Activated naive CD8-positive, alpha-beta T cell treated with anti-CD3 and anti-CD28 coated beads for 36 hours (primary cell): ENCODE data around the gene HHATL. TPM values are rescaled to one million over a fixed set of nuclear protein-coding genes. Genes with fewer than 3 reads are reported as not detected.

Source experiments
- DNase-seq: peaks from one replicate; pipeline ENCODE4 v3.0.0; 2021
- H3K27ac Mint-ChIP-seq: one replicate; pipeline ENCODE4 v1.8.0; 2022; ENCODE audit warnings: mild to moderate bottlenecking, moderate library complexity, mixed read lengths
- H3K27me3 Mint-ChIP-seq: one replicate; pipeline ENCODE4 v1.8.0; 2022; ENCODE audit warnings: mild to moderate bottlenecking, mixed read lengths
- H3K36me3 Mint-ChIP-seq: one replicate; pipeline ENCODE4 v1.8.0; 2021; ENCODE audit warnings: mild to moderate bottlenecking, mixed read lengths
- H3K4me1 Mint-ChIP-seq: one replicate; pipeline ENCODE4 v1.8.0; 2021; ENCODE audit warnings: mixed read lengths
- H3K4me3 Mint-ChIP-seq: one replicate; pipeline ENCODE4 v1.8.0; 2022; ENCODE audit warnings: mild to moderate bottlenecking, moderate library complexity, mixed read lengths
- H3K9me3 Mint-ChIP-seq: one replicate; pipeline ENCODE4 v1.8.0; 2022; ENCODE audit warnings: mixed read lengths
- total RNA-seq, 2 experiments: library from RNA; stranded (reverse); gene quantifications; one replicate each; pipeline ENCODE4 v1.2.3, GENCODE V29; 2021

HHATL gene, protein sequence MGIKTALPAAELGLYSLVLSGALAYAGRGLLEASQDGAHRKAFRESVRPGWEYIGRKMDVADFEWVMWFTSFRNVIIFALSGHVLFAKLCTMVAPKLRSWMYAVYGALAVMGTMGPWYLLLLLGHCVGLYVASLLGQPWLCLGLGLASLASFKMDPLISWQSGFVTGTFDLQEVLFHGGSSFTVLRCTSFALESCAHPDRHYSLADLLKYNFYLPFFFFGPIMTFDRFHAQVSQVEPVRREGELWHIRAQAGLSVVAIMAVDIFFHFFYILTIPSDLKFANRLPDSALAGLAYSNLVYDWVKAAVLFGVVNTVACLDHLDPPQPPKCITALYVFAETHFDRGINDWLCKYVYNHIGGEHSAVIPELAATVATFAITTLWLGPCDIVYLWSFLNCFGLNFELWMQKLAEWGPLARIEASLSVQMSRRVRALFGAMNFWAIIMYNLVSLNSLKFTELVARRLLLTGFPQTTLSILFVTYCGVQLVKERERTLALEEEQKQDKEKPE
- total RNA-seq = not detected

DNA sequence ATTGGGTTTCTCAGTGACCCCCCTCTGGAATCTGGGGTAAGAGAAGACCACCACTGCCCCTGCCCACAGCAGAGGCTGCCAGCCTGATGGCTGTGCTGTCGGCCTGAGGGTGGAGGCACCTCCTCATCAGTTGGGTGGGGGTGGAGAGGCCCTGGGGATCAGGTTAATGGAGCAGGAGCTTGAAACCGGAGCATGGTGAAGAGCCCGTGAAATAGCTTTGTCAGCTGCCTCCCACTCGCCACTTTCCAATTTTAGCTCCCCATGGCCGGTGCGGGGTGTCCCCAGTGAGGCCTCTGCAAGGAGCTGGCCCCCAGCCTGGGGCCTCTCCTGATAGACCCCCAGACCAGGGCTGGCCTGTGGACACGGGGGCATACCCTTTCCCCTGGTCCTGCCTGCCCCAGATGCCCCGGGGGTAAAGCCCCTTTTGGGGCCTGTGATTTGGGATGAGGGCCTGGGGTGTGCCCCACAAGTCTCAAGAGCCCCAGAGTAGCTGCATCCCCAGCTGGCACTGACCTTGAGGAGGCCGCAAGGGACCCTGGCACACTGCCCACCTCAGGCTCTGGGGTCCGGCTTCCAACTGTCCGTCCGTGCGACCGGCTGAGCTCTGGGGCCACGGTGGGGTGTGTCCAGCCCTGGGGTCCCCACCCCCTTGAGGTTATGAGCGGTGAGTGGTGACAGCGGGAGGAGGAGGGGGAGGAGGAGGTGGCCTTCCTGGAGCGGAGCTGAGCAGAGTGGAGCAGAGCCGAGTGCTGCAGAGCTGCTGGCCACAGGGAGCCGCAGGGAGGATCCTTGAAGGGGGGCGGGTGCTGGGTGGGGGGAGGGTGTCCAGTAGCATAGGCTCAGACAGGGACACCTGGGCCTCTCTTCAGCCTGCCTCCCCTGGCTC, at the start of gene HHATL:
Gene HHATL, minus strand, starts transcription at position 733 of the 886 bp plus-strand sequence. CDS start 1,972 bp downstream, outside the sequence.
- H3K27me3 Mint-ChIP-seq = peaks cover 4% of the 10 kb centered on the region
- no peaks in the 10 kb centered on the region for H3K36me3 Mint-ChIP-seq
- no peaks in the 10 kb centered on the region for H3K9me3 Mint-ChIP-seq
- no peak within 1 kb of the TSS for H3K4me3 Mint-ChIP-seq
- DNase-seq = no peak
- peaks cover 2% of the 10 kb centered on the region for H3K4me1 Mint-ChIP-seq
- no peak within 1 kb of the TSS for H3K27ac Mint-ChIP-seq

DNA sequence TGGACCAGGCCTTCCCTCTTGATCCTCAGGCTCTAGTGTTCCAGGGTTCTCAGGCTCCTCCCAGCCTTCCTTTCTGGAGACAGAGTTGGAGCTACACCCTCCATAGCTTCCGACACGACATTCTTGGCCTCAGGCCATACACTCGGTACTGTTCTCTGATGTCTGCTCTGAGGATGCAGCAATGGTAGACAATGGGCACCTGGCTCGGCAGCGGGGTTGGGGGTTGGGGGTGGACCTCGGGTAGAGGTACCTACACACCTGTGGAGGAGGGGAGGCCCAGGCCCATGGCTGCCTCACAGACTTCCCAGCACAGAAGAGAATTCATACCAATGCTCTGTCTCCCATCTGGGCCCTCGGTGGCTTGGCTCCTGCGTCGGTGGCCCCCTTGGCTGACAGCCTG, 49.0 kb upstream of the HHATL start:
- no peak overlapping the region for H3K4me3 Mint-ChIP-seq
- no peaks in the 10 kb centered on the region for H3K36me3 Mint-ChIP-seq
- H3K4me1 Mint-ChIP-seq = peaks cover 13% of the 10 kb centered on the region
- no peaks in the 10 kb centered on the region for H3K27me3 Mint-ChIP-seq
- no peak for DNase-seq
- no peaks in the 10 kb centered on the region for H3K9me3 Mint-ChIP-seq
- no peak overlapping the region for H3K27ac Mint-ChIP-seq

DNA sequence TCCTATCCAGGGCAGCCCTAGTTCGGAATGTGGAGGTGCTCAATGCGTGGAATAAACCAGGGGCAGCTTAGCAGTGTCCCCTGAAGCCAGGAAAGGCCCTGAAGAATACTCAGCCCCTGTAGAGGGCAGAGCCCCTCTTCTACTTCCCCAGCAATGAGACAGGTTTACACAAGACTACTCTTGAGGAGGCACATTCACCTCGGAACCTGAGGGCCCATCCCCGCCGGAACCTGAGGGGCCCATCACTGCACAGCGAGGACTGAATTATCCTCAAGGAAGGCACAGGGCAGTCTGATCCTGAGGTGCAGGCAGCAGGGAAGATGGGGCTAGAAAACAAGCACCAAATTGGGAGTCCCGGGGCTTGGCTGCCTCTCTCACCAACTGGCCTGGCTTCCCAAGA, 48.2 kb upstream of the HHATL start:
- no peak overlapping the region for H3K27ac Mint-ChIP-seq
- H3K36me3 Mint-ChIP-seq = no peaks in the 10 kb centered on the region
- peaks cover 13% of the 10 kb centered on the region for H3K4me1 Mint-ChIP-seq
- no peaks in the 10 kb centered on the region for H3K9me3 Mint-ChIP-seq
- no peak overlapping the region for H3K4me3 Mint-ChIP-seq
- H3K27me3 Mint-ChIP-seq = no peaks in the 10 kb centered on the region
- no peak for DNase-seq

DNA sequence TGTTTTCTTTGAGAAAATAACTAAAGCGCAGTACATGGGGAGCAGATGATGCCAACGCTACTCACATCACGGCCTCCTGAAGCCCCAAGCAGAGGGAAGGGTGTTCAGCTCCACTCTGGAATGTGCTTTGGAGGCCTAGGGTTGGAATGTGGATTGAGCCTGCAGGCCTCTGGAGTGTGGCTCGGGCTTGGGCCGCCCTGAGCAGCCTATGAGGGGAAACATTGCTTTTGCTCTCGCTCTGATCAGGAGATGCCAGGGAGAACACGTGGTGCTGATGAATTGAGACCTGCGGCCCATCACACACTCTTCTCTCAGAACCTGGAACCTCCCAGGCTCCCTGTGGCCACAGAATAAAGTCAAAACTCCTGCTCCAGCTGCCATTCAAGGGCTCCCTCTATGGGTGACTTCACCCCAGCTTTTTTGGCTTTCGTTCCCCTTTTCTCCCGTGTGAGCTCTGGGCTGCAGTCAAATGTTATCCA, 47.2 kb upstream of the HHATL start:
- DNase-seq = no peak
- Mint-ChIP-seq H3K9me3 (no peaks in the 10 kb centered on the region), H3K36me3 (no peaks in the 10 kb centered on the region), H3K27me3 (no peaks in the 10 kb centered on the region), H3K4me1 (peaks cover 13% of the 10 kb centered on the region), H3K4me3 (no peak overlapping the region), H3K27ac (no peak overlapping the region)

DNA sequence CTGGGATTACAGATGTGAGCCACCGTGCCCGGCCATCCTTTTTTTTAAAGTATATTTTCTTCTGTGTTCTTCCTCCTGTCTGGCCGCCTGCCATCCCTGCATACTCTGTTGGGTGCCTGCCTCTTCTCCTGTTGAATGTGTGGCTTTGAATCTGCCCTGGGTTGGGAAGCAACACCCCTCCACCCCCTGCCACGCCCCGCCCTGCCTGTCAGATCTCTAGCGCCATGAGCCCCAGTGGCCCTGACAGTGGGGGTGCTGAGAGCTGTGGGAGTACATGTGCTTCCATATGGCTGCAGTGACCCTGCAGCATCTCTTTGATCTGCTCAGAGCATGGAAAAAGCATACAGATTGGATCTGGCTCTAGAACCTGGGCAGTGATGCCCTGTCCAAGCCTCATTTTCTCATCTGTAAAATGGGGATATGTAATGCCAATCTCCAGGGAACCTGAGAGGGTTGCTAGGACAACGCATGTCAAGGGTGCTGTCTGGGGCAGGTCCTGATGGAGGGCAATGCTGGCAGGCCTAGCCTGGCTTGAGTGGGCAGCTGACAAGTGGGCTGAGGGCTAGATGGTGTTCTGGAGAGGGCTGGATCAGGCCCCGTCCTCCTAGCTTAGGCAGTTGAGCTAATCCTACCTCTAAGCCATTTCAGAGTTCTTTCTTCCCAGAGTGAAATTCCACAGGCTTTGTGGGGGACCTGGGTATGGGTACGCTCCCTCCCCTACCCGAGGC, 46.6 kb upstream of the HHATL start:
- Mint-ChIP-seq H3K4me1 (peaks cover 14% of the 10 kb centered on the region), H3K27ac (no peak overlapping the region), H3K36me3 (no peaks in the 10 kb centered on the region), H3K9me3 (no peaks in the 10 kb centered on the region), H3K27me3 (no peaks in the 10 kb centered on the region), H3K4me3 (no peak overlapping the region)
- DNase-seq = no peak

DNA sequence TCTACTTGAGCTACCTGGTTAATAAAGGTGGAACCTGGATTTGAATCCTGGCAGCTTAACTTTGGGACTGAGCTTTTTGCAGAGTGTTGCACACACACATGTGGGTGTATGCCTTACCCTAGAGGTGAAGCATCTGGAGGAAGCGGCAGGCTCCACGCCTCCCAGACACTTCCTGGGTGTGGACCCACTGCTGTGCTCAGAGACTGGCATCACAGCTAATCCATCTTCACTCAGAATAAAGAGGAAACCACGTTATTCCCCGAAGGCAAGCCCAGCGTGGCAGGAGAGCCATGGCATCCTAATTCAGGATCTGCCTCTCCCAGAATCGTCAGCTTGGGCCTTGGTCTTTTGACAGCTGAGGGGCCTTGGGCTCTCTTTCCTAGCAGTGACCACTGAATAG, 45.0 kb upstream of the HHATL start:
- H3K36me3 Mint-ChIP-seq = no peaks in the 10 kb centered on the region
- peaks cover 14% of the 10 kb centered on the region for H3K4me1 Mint-ChIP-seq
- DNase-seq = no peak
- H3K9me3 Mint-ChIP-seq = no peaks in the 10 kb centered on the region
- no peak overlapping the region for H3K27ac Mint-ChIP-seq
- H3K27me3 Mint-ChIP-seq = no peaks in the 10 kb centered on the region
- no peak overlapping the region for H3K4me3 Mint-ChIP-seq

DNA sequence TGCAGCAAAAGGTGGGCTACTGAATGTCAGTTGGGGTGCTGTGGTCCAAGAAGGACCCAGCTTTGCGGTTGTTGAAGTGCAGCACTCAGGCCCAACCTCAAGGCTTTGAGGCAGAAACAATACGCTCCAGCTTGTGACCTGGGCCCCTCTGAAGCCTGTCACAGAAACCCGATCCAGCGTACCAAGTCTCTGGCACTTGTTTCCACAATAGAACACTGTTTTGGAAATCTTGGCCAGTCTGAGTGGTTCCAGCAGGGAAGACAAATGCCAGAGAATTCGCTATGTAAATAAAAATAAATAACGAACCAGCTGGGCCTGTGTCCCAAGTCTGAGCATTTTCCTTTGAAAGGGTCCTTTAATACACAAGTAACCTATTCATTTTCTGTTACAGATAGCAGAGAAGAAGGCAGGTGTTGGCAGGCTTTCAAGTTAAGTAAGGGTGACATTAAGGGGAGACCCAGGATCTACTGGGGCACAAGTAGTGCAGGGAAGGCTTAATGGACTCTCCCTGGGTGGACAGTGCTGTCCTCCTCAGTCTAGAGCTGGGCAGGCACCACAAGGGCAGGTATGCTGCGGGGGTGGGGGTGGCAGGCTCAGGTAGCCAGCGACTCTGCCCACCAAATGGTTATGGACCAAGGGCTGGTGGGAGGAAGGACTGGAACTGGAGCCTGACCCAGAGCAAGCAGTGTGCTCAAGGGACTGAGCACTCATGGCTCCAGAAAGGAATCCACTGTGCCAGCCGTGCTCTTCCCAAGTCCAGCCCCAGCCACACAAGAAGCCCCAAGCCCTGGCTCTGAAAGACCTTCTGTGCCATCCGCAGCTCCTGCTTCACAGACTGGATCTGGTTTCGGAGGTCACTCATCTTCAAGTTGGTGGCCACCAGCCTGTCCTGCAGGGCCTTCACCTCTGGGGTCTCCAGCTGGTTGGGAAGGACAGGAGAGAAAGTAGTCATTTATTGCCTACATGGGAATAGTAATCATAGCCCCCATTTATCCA, 44.2 kb upstream of the HHATL start:
- H3K4me1 Mint-ChIP-seq = peaks cover 14% of the 10 kb centered on the region
- H3K9me3 Mint-ChIP-seq = no peaks in the 10 kb centered on the region
- DNase-seq = no peak
- no peaks in the 10 kb centered on the region for H3K27me3 Mint-ChIP-seq
- H3K36me3 Mint-ChIP-seq = no peaks in the 10 kb centered on the region
- no peak overlapping the region for H3K4me3 Mint-ChIP-seq
- H3K27ac Mint-ChIP-seq = no peak overlapping the region

DNA sequence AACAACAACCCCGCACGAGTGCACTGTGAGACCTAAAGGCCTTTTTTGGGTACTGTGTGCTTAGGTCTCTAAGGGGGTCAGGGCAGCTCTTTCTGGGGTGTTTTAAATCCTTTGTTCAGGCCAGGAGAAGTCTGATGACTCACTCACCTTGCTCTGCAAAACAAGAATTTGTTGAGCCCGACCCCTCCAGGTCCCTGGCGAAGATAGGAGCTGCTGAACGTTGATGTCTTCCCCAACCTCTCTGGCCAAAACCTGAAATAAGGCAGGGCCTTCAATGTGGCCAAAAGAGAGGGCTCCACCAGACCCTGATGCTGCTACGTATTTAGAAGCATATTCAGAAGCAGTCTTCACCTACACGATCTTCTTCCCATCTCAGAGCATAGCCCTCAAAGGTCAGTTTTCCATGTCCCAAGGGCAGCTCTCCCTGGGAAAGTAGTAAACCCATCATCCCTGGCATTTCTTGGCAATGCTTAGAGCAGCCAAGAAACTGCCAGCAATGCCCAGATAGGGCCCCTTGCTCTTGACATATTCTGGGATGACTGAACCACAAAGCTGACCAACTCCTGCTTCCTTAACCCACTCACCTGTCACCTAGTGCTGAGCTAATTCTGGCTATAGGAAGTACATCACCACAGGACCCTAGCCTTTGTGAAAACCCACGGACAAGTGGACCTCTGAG, 43.3 kb upstream of the HHATL start:
- no peaks in the 10 kb centered on the region for H3K9me3 Mint-ChIP-seq
- no peak overlapping the region for H3K4me3 Mint-ChIP-seq
- H3K4me1 Mint-ChIP-seq = peaks cover 14% of the 10 kb centered on the region
- no peak for DNase-seq
- H3K27me3 Mint-ChIP-seq = no peaks in the 10 kb centered on the region
- no peak overlapping the region for H3K27ac Mint-ChIP-seq
- no peaks in the 10 kb centered on the region for H3K36me3 Mint-ChIP-seq

DNA sequence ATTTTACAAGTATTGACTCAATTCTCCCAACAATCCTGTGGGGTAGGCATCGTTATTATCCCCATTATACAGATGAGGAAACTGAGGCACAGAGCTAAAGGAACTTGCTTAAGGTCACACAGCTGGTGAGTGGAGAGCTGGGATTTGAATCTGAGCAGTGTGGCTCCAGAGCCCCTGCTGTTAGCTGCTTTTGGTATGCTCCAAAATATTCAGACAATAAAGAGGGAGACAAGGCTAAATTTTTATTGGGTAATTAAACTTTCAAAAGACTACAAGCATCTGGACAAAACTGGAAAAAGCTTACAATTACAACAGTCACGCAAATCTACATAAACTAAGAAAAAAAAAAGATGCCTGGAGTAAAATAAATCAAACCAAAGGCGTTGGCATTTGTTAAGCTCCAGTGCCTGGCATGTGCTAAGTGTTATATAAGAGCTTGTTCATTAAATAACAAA, 42.7 kb upstream of the HHATL start:
- Mint-ChIP-seq H3K36me3 (no peaks in the 10 kb centered on the region), H3K9me3 (no peaks in the 10 kb centered on the region)

DNA sequence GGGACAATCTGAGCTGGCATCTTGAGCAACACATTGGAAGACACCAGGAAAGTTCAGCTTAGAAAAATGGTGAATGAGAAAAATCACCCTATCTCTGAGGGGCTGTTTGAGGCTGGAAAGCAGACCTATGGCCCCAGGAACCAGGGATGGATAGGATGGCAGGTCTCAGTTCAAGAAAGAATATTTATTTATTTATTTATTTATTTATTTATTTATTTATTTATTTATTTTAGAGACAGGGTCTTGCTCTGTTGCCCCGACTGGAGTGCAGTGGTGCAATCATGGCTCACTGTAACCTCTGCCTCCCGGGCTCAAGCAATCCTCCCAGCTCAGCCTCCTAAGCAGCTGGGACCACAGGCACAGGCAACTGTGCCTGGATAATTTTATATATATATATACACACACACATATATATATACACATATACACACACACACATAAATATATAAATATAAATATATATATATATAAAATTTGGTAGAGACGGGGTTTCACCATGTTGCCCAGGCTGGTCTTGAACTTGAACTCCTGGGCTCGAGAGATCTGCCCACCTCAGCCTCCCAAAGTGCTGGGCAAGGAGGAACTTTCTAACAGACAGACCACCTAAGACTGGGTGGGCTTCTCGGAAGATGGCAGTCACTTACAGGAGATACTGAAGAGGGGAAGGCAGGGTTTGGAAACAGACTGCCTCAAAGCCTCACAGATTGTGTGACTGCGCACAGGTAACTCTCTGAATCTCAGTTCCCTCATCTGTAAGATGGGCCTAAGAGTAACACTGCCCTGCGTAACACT, 40.8 kb upstream of the HHATL start:
- no peak for DNase-seq
- H3K27me3 Mint-ChIP-seq = no peaks in the 10 kb centered on the region
- no peaks in the 10 kb centered on the region for H3K9me3 Mint-ChIP-seq
- no peak overlapping the region for H3K27ac Mint-ChIP-seq
- no peaks in the 10 kb centered on the region for H3K36me3 Mint-ChIP-seq
- no peak overlapping the region for H3K4me3 Mint-ChIP-seq
- peaks cover 14% of the 10 kb centered on the region for H3K4me1 Mint-ChIP-seq

More for the DNA sequence above, 42.7 kb upstream of the HHATL start:
- H3K4me1 Mint-ChIP-seq = peaks cover 14% of the 10 kb centered on the region
- H3K27ac Mint-ChIP-seq = no peak overlapping the region
- H3K4me3 Mint-ChIP-seq = no peak overlapping the region
- no peaks in the 10 kb centered on the region for H3K27me3 Mint-ChIP-seq
- no peak for DNase-seq

DNA sequence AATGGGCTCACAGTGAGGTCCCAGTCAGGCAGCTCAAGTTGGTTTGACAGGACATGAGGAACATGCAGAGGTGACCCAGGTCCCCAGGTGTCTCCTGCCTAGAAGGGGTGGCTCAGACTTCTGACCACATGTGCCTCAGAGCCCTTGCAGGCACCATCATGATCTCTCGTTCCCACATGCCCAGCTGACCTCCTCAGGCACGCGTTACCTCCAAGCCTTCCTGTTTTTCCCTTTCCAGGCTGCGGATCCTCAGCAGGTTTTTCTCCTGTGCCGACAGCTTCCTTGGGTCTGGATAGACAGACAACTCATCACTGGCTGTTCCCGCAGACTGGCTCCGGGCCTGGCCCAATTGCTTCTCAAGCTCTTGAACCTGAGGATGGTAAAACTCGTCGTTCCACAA, 40.1 kb upstream of the HHATL start:
- H3K4me1 Mint-ChIP-seq = peaks cover 6% of the 10 kb centered on the region
- no peaks in the 10 kb centered on the region for H3K27me3 Mint-ChIP-seq
- no peak overlapping the region for H3K27ac Mint-ChIP-seq
- H3K36me3 Mint-ChIP-seq = no peaks in the 10 kb centered on the region
- H3K9me3 Mint-ChIP-seq = no peaks in the 10 kb centered on the region
- H3K4me3 Mint-ChIP-seq = no peak overlapping the region
- DNase-seq = no peak

DNA sequence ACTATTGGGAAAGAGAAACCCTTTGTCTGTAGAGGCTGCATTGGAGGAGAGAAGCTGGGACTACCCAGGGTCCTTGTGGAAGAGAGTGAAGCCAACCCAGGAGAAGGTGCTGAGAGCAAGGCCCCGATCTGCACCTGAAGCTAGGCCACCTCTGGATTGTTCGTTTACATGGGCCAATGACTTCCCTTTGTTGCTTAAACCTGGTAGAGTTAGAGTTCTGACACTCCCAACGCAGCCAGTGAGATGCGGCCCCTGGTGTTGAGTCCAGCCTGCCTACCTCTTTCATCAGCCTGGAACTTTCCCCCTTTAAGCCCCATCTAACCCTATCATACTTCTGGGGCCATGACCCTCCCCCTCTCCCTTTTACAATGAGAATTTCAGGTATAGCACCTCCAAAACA, 39.7 kb upstream of the HHATL start:
- peaks cover 2% of the 10 kb centered on the region for H3K4me1 Mint-ChIP-seq
- no peak for DNase-seq
- H3K9me3 Mint-ChIP-seq = no peaks in the 10 kb centered on the region
- no peak overlapping the region for H3K27ac Mint-ChIP-seq
- H3K36me3 Mint-ChIP-seq = no peaks in the 10 kb centered on the region
- no peak overlapping the region for H3K4me3 Mint-ChIP-seq
- H3K27me3 Mint-ChIP-seq = no peaks in the 10 kb centered on the region

DNA sequence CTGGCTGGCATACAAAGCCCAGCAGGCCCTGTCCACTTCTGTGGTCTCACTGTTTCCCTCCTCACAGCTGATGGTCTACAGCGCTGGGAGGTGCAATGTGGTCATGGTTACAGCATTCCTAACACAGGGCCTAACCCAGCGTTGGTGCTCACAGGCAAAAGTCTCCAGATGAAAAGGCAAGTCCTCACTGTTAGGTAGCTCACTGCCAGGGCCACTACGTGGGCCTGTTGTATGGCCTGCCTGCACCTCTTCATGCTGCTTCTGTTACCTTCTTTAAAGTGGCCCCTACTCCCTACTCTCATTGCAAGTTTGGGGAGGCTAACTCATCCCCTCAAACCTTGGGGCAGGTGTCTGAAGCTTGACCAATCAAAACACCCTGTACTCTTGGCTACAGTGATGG, 39.2 kb upstream of the HHATL start:
- H3K4me1 Mint-ChIP-seq = peaks cover 2% of the 10 kb centered on the region
- no peaks in the 10 kb centered on the region for H3K27me3 Mint-ChIP-seq
- H3K4me3 Mint-ChIP-seq = no peak overlapping the region

More for the DNA sequence above, 39.2 kb upstream of the HHATL start:
- Mint-ChIP-seq H3K9me3 (no peaks in the 10 kb centered on the region), H3K27ac (no peak overlapping the region), H3K36me3 (no peaks in the 10 kb centered on the region)
- no peak for DNase-seq
